ENCODE data around the gene DDX1. TPM values are rescaled to one million over a fixed set of nuclear protein-coding genes. Genes with fewer than 3 reads are reported as not detected.
"Not testable (repeated sequence)": the region's sequence is repeated elsewhere in the genome, so short reads cannot be mapped to it uniquely, and the experiment has no call there.

The DDX1 gene
- polyA plus RNA-seq, 5 donors = 110 to 149 (median 145) TPM

DNA sequence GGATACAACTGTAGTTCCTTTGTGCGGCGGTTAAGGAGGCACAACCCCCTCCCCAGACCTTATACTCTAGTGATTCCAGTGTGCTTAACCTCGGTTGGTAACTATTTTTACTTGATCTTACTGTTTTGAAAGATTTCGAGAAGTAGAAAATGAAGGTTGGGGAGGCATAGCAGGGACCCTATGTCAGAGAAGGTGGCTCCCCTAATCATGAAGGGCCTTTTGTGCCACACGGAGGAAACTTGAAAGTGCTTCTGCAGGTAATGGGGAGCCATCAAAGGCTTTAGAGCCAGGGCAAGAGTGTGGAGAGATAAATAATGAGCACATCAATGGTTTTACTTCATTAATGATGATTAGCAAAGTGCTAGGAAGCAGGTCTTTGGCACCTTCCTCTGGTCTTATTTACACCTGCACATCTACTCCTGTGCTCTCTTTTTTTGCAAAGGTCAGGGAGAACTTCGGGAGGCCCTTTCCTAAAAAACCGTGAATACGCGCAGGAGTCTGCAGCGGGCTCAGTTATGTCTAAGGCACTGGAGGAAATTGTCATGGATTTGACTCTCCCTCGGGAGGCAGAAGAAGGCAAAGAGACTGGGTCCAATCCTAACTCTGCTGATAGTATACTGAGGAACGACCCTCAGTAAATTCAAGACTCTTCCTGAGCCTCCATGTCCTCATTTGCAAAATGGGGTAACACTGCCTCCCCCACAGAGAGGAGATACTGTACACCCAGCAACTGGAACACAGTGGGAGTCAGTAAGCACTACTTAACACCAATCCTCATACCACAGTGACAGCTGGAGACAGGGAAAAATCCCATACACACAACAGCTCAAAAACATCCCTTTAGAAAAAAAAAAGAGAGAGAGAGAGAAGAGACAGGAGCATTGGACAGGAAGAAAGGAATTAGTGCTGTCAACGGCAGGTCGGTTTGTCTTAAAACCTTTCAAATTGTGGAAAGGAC lies 81.6 kb downstream of the DDX1 start:
- DNase-seq = no peak

DNA sequence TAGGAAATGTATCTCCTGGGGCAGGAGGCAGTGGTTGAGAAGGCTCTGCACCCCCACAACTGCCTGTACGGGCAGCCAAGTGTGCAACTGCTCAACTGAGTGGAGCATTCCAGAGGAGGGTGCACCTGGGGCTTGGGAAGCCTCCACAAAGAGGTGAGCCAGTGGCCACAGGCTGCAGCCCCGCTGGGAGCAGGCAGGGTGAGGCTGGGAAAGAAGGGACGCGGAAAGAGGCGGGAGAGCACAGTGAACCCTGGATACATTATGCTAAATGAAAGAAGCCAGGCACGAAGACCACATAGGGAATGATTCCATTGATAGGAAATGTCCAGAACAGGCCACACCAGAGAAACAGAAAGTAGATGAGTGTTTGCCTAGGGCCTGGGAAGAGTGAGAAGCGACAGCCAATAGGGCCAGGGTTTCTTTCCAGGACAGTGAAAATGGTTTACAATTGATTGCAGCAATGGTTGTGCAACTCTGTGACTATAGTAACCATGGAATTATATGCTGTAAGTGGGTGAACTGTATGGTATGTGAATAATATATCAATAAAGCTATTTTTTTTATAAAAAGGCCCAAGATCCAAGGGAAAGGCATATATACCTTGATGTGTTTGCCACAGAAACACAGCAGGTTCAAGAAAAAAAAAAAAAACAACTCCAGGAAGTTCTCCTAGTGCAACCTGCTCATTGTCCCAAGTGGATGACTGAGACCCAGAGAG lies 82.4 kb downstream of the DDX1 start:
- DNase-seq = peak; percentile 45 to 59

DNA sequence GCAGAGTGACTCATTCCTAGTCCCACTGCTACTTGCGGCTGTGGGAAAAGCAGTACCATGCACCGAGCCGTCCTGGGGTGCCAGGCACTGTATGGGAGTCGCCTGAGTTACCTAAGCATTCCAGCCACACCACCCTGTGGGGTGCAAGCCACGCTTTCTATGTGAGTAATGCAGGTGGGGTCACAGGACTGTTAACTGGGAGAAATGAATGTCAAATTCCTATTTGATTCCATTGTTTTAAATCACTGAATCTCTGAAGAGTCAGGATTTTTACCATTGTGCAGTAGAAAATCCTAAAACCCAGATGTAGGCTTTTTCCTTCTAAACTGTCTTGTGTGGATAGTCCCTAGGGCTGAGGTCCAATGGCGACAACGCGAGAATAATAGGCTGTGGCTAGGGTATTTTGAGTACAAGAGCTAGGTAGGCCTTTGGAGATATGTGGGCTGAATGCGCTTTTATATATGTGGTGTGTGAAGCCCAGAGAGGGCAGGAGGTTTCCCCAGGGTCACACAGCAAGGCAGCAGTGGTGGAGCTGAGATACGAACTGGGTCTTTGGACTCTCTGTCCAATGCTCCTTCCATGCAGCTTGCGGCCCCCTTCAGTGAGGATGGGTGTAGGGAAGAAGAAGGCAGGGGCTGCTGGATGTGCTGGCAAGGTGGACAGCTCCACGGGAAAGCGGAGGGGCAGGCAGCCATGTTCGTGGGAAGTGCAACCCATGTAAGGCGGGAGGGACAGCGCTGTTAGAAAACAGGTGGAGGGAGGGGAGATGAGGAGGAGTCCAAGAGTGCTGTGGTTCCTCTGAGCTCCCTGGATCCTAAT lies 83.2 kb downstream of the DDX1 start:
- DNase-seq = no peak

DNA sequence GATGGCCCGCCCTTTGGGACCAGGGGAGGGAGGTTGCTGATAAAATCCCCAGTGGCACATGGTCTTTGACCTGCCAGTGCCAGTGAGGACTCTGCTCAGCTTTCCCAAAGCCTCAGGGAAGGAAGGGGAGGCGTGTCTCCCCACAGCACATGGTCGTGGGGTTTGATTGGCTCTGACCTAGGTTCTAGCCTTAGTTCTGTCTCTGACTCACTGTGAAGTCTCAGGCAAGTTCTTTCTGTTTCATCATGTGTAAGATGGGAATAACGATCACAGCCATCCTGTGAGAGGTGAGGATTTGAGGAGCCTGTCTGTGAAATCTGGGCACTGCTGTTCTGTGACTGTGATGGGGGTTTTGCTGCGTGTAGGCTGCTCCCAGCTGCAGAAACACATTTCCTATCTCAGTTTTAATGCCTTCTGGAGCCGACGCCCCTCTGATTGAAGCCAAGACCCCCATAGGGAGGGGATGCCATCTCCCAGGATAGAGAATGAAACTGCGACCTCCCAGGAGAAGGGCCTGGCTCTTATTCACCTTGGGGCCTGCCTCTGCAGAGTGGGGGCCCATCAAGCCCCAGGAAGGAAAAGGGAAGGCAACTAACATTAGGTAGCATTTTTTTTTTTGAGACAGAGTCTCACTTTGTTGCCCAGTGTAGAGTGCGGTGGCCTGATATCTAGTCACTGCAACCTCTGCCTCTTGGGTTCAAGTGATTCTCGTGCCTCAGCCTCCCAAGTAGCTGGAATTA lies 84.0 kb downstream of the DDX1 start:
- DNase-seq = no peak

DNA sequence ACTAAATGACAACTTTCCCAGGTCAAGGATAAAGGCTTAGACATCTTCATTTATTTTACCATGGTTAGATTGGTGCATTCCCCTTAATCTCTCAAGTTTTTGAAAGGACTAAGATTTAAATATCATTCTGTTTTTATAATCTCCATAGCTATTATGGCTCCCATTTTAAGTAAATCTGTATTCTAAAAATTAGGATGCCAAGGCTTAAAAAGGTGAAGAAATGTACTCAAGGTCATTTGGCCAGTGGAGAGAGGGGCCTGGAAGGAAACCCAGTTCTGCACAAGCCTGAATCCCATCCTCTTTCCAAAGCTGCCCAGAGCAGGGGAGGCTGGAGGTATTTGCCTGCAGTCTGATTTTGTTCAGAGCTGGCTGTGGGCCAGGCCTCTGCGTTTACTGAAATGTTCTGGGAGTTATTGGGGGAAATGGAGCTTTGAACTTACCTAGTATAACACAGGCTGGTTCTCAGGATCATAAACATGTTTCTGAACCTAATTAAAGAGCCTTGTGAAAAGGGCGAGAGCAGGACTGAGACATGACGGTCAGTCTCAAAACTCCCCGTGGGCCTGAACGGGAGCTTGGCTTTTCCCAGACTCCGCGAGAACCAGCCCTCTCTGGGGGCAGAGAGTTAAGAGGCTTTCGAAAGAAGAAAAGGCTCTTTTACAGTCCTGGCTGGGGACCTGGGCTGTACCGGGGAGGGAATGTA lies 85.6 kb downstream of the DDX1 start:
- peak in 1 of 2 donors; percentile 38 for DNase-seq

DNA sequence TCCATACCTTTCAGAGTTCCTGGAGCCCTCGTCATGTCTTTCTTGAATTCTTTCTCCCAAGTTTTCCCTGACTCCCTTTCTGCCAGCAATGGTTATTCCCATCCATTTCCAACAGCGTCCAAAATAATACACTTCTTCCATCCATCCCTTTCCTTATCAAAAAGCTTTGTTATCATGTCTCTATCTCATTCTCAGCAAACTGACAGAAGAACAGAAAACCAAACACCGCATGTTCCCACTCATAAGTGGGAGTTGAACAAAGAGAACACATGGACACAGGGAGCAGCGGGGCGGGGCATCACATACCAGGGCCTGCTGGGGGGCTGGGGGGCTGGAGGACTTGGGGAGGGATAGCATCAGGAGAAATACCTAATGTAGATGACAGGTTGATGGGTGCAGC lies 86.7 kb downstream of the DDX1 start:
- DNase-seq = no peak

DNA sequence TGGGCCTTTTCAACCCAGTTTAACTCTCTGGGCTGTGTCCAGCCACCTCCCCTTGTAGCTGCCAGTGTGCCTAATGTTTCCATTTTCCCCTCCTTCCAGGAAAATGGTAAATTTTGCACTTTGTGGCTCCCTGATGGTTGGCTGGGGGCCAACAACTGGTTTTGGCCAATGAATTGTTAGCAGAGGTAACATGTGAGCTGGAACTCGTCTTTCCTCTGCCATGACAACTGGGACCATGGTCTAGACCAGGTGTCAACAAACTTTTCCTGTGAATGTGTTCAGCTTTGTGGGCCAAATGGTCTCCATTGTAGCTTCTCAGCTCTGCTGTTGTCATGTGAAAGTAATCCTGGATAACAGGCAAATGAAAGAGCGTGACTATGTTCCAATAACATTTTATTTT lies 87.2 kb downstream of the DDX1 start:
- no peak for DNase-seq

DNA sequence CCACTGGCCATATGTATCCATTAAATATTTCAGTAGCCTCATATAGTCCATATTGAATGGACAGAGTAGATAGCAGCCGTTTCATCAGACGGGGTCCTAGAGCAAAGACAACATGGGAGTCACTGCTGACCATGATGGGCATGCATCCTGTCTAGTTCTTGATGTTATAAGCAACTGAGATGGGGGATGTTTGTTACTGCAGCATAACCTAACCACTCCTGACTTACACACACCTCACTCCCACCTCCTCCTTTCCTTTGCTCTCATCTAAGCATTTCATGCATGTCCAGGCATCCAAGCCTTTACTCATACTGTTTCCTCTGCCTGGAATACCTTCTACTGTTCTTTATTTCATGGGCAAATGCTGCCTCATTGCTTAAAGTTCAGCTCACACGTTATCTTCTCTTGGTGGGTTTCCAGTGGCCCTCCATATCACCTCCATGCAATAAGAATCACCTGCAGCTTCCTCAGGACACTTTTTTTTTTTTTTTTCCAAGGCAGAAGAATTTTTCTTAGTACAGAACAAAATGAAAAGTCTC lies 87.8 kb downstream of the DDX1 start:
- DNase-seq = no peak

DNA sequence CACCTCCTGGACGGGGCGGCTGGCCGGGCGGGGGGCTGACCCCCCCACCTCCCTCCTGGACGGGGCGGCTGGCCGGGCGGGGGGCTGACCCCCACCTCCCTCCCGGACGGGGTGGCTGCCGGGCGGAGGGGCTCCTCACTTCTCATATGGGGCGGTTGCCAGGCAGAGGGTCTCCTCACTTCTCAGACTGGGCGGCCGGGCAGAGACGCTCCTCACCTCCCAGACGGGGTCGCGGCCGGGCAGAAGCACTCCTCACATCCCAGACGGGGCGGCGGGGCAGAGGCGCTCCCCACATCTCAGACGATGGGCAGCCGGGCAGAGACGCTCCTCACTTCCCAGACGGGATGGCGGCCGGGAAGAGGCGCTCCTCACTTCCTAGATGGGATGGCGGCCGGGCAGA lies 88.5 kb downstream of the DDX1 start:
- DNase-seq = not testable (repeated sequence)

Other genes with a start within 250 kb of the DDX1 start
- 10 to 100 TPM; 42.6 to 50.2 (median 45.6) TPM for gene NBAS, start 30.5 kb upstream of the DDX1 start, polyA plus RNA-seq (ENCODE audit: insufficient read depth in 1 of 5, insufficient read length in 5 of 5, low replicate concordance in 1 of 5)

Measured in right lung (tissue), 5 donors.